Liver (tissue), 3 donors: ENCODE data around the gene OR6C4.

Experiments
- RAD21 ChIP-seq, 2 donors: IDR thresholded peaks; 2 replicates each; pipeline ENCODE4 v1.6.1; 2016; ENCODE audit warnings: antibody characterized with exemption in 2 of 2, mild to moderate bottlenecking in 2 of 2
- SP1 ChIP-seq: IDR thresholded peaks from 2 replicates; pipeline ENCODE4 v1.6.1; 2018; ENCODE audit warnings: antibody characterized with exemption, mild to moderate bottlenecking
- TAF1 ChIP-seq: conservative IDR thresholded peaks from 2 replicates; pipeline ENCODE4 v1.6.1; 2016; ENCODE audit warnings: antibody characterized with exemption, mild to moderate bottlenecking
- TF ChIP-seq, protein P1 (sequence below): fragments of 150-350 bp; IDR thresholded peaks from 2 replicates; pipeline ENCODE4 v1.5.1; 2017; ENCODE audit warnings: improper control_type of control experiment, low read depth, low read length; ENCODE audit not compliant: missing input control
- donor health status: healthy.
- donor health status: healthy.

DNA sequence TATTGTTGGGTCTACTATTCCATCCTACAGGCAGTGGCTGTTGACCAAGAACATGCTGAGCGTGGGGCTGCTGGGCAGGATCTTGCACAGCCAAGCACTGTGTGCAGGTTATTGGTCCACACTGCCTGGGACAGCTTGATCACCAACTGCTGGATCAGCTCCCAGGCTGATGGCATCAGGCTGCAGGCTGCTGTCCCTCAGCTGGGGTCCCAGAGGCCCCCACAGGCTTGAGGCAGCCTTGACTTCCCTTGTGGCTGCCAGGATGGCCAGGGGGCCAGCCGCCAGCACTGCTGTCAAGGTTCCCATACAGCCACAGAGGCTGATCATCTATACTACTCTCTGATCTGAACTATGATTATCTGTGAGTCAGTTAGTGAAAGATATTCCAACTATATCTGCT, 32.7 kb downstream of the OR6C4 start:
- TF ChIP-seq, protein P1, sequence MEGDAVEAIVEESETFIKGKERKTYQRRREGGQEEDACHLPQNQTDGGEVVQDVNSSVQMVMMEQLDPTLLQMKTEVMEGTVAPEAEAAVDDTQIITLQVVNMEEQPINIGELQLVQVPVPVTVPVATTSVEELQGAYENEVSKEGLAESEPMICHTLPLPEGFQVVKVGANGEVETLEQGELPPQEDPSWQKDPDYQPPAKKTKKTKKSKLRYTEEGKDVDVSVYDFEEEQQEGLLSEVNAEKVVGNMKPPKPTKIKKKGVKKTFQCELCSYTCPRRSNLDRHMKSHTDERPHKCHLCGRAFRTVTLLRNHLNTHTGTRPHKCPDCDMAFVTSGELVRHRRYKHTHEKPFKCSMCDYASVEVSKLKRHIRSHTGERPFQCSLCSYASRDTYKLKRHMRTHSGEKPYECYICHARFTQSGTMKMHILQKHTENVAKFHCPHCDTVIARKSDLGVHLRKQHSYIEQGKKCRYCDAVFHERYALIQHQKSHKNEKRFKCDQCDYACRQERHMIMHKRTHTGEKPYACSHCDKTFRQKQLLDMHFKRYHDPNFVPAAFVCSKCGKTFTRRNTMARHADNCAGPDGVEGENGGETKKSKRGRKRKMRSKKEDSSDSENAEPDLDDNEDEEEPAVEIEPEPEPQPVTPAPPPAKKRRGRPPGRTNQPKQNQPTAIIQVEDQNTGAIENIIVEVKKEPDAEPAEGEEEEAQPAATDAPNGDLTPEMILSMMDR = no peak
- TF ChIP-seq RAD21 (IDR thresholded peaks at IDR 0.05) (no peak), TAF1 (no peak), SP1 (no peak)
